A673 (cell line): ENCODE measurements around the gene ATP6V0D1.

ENCODE experiments used
- EZH2 ChIP-seq: fragments of 200-600 bp; sonication (generic); IDR thresholded peaks from 2 replicates; pipeline ENCODE4 v1.6.1; 2017; ENCODE audit warnings: borderline replicate concordance, low read depth, mild to moderate bottlenecking, mixed read lengths, antibody characterized with exemption, low read length; ENCODE audit not compliant: poor library complexity, severe bottlenecking
- TF ChIP-seq, protein P1 (sequence below): fragments of 300-800, 200-600 bp; sonication (generic); conservative IDR thresholded peaks from 2 replicates; pipeline ENCODE4 v1.5.1; 2017; ENCODE audit warnings: low read depth, mild to moderate bottlenecking, antibody characterized with exemption, low read length, moderate library complexity, mixed read lengths

GRCh38 chr16:67506468-67506867, 25.5 kb upstream of the ATP6V0D1 start:
- TF ChIP-seq, protein P1, sequence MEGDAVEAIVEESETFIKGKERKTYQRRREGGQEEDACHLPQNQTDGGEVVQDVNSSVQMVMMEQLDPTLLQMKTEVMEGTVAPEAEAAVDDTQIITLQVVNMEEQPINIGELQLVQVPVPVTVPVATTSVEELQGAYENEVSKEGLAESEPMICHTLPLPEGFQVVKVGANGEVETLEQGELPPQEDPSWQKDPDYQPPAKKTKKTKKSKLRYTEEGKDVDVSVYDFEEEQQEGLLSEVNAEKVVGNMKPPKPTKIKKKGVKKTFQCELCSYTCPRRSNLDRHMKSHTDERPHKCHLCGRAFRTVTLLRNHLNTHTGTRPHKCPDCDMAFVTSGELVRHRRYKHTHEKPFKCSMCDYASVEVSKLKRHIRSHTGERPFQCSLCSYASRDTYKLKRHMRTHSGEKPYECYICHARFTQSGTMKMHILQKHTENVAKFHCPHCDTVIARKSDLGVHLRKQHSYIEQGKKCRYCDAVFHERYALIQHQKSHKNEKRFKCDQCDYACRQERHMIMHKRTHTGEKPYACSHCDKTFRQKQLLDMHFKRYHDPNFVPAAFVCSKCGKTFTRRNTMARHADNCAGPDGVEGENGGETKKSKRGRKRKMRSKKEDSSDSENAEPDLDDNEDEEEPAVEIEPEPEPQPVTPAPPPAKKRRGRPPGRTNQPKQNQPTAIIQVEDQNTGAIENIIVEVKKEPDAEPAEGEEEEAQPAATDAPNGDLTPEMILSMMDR = no peak
- no peak for TF ChIP-seq EZH2
